T-helper 22 cell (primary cell): Measurements from ENCODE around the gene KLHL9.

ENCODE experiments used
- DNase-seq: peaks from one replicate; pipeline ENCODE4 v3.0.0-alpha.2; 2020; ENCODE audit warnings: low read depth

Gene KLHL9

DNA sequence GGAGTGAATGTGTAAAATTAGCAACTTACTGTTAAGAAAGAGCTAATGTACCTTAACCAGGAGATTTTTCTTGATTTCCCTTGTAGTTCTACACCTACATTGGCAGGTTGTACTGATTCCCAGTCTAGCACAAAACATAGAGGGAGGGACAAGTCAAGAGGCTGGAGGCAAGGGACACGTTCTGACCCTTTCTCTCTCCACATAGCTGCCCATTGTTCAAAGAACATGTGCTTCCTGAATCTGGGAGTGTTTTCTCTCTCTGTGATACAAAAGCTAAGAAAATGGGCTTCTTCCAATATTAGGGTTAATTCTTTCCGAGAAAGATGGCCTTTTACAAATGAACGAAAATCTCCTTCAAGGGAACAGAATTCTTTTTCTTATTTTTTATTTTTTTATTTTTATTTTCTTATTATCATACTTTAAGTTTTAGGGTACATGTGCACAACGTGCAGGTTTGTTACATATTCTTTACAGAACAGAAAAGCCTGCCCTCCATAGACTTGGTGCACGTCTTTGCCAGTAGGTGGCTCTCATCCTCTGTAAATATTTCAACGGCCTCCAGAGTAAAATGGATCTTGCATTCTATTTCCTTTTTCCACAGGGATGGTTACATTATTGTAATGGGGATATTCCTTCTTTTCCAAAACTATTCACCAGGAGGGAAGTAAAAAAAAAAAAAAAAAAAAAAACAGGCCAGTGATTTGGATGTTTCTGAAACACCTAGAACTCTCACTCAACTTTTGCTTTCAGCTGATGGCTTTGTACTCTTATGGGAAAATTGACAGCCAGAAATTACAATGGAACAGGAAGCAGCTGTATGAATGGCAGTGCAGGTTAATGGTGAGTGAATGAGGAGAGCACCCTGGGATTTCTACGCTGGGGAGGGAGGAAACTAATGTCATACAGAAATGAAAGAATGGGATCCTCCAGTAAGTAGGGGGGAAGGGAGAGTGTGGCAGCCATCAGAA is 17.0 kb downstream of the KLHL9 start:
- DNase-seq, result no peak

- no peak for DNase-seq
Observed at GRCh38 chr9:21316860-21317259, 18.3 kb downstream of the KLHL9 start.

GRCh38 chr9:21316032-21316842 is 19.0 kb downstream of the KLHL9 start:
- DNase-seq, result no peak

- no peak for DNase-seq
Observed at GRCh38 chr9:21314152-21314551, 21.1 kb downstream of the KLHL9 start.

DNA sequence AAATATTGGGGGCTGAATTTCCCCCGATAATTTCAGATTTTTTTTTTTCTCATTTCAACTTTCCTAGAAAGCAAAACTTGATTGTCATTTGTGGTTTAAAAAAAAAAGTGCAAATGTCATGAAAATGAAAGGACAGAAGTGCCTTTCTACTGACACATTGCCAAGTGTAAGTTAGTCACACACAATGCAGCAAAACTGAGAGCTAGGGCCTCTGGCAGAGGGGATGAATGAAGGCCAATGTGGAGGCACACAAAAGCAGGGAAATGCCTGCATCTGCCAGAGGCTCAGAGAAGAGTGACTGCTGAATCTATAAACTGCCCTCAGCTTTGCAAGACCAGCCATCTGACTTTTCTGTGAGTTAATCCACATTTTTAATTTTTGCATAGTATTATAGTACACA is 23.3 kb downstream of the KLHL9 start:
- no peak for DNase-seq

DNA sequence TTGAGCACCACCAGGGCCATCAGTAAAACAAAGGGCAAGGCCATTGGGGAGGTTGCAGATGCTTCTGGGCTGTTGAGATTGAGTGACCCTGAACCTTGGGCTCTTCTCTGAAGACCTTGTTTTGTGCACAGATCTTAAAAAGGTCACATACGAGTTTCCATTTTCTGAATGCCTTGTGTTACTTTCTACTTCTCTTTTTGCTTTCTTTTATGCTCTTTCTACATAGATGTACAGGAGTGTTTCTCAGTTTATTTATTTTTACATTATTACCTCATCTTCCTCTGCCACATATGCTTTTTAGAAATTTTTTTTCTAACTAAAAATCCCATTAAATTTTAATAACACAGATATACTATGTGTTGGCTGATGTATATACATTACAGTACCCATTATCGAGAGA is 30.0 kb downstream of the KLHL9 start, which contains the start of gene IFNA5:
TSS of gene IFNA5 (minus strand) at position 101 of the 400 bp plus-strand sequence. CDS start at position 44, 57 bp downstream.
- no peak for DNase-seq

DNA sequence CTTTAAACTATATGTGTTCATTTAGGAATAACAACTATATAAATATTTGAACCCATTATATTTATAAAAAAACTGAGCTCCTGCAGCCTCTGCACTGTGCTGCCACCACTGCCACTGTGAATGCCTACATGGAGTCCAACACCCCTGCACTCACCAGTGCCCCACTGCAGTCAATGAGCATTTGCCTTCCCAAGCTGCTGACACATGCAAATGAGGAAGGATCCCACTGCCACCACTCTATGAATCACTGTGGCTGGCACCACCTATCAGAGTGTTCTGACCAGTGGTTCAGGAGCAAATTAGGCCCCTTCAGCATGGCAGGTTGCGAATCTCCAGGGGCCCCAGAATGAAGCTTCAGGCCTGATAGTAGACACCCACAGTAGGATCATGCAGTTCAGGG is 39.2 kb downstream of the KLHL9 start:
- no peak for DNase-seq

DNA sequence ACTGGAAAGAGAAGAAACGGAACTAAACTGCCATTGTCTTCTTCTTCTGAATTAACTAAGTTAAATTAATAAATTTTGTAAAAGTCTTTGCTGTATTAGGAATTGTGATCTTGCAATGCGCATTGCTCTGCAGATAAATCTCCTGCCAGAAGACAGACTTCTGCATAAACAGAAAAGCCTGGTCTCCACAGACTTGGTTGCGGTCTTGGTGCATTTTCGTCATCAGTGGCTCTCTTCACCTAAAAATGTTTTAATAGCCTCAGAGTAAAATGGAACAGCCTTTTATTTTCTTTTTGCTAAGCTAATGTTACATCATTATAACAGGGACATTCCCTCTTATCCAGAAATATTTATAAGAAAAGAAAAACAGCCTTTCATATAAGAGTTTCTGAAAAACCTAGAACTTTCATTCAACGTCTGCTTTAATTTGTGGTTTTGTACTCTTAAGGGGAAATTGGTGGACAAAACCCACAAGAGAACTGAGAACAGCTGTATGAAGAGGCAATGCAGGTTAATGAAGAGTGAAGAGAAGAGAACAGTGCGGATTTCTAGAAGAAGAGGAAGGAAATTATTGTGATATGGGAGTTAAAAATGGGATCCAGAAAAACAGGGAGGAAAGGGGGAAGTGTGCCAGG is 40.2 kb downstream of the KLHL9 start:
- DNase-seq, result no peak

- DNase-seq, result no peak
Observed at GRCh38 chr9:21294364-21294774, 40.8 kb downstream of the KLHL9 start.

GRCh38 chr9:21289848-21290247 is 45.4 kb downstream of the KLHL9 start:
- no peak for DNase-seq

GRCh38 chr9:21287280-21287679 is 47.9 kb downstream of the KLHL9 start:
- no peak for DNase-seq

DNA sequence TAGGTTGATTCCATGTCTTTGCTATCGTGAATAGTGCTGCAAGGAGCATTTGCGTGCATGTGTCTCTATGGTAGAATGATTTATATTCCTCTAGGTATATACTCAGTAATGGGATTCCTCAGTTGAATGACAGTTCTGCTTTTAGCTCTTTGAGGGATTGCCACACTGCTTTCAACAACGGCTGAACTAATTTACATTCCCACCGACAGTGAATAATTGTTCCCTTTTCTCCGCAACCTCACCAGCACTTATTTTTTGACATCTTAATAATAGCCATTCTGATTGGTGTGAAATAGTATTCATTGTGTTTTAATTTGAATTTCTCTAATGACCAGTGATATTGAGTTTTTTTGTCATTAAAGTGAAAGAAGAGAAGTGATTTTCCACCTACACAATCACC is 48.5 kb downstream of the KLHL9 start:
- DNase-seq, result no peak

DNA sequence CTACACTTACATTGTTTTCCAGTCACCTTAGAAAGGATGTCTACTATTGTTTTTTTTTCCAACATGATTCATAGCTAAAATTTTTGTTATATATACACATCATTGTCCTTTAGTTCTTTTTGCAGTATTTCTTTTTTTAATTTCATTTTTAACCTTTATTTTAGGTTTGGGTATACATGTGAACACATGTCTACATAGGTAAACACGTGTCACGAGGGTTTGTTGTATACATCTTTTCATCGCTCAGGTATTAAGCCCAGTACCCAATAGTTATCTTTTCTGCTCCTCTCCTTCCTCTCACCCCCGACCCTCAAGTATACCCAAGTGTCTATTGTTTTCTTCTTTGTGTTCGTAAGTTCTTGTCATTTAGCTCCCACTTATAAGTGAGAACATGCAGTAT is 49.1 kb downstream of the KLHL9 start:
- no peak for DNase-seq

DNA sequence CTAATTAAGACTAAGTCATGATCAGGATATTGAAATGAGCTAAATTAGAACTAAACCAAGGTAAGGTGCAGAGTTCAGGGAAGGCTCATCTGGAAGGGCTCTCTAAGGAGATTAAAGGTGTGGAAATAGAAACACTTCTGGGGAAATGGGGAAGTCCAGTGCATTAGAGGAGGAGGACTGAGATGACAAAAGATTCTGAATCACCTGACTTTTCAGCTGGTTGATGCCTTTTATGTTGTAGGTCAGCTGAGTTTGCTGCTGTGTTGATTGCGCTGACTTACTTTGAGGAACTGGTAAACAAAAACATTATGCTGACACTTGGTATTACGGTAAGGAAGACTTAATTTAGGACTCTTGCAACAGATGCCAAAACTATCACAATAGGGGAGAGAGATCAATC is 53.9 kb downstream of the KLHL9 start:
- DNase-seq, result no peak
